Subcutaneous abdominal adipose tissue (tissue), 5 donors: ENCODE data around the gene EARS2.

Experiments used
- H3K27ac ChIP-seq: one replicate; pipeline ENCODE4 v1.7.0; 2013; ENCODE audit warnings: low read depth, mild to moderate bottlenecking, inconsistent platforms, low read length, moderate library complexity
- H3K27me3 ChIP-seq, 5 donors: one replicate each; pipeline ENCODE4 v1.7.0; 2013; ENCODE audit warnings: low read length in 5 of 5, inconsistent platforms in 1 of 5; ENCODE audit not compliant: control insufficient read depth in 5 of 5, insufficient read depth in 4 of 5
- H3K36me3 ChIP-seq, 5 donors: one replicate each; pipeline ENCODE4 v1.7.0; 2013; ENCODE audit warnings: low read length in 5 of 5; ENCODE audit not compliant: control insufficient read depth in 5 of 5, insufficient read depth in 5 of 5
- H3K4me1 ChIP-seq, 5 donors: one replicate each; pipeline ENCODE4 v1.7.0; 2013; ENCODE audit warnings: low read length in 5 of 5, mild to moderate bottlenecking in 3 of 5, moderate library complexity in 1 of 5; ENCODE audit not compliant: control insufficient read depth in 5 of 5, insufficient read depth in 5 of 5
- H3K4me3 ChIP-seq, 5 donors: one replicate each; pipeline ENCODE4 v1.7.0; 2013; ENCODE audit warnings: low read length in 5 of 5, low read depth in 1 of 5
- H3K9ac ChIP-seq, 5 donors: one replicate each; pipeline ENCODE4 v1.7.0; 2013; ENCODE audit warnings: low read length in 5 of 5, mild to moderate bottlenecking in 4 of 5, moderate library complexity in 3 of 5
- H3K9me3 ChIP-seq, 5 donors: one replicate each; pipeline ENCODE4 v1.7.0; 2013; ENCODE audit warnings: low read length in 5 of 5; ENCODE audit not compliant: control insufficient read depth in 5 of 5
- donor health status: healthy.
- donor health status: healthy.
- donor health status: healthy.
- donor health status: healthy.
- donor health status: healthy.

Gene EARS2

DNA sequence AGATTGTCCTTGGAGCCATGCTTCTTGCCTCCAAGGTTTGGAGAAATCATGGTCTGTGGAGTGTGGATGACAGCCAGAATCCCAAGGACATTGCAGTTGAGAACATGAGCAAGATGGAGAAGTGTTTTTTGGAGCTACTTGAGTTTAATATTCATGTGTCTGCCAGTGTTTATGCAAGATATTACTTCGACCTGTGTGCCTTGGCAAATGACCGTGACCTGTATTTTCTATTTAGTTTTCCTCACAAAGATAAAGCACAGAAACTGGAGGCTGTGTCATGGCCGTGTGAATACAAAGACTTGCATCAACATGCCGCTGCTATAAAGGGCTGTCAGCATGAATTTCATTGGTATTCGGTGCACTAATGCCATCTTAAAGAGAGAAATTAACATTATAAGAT, 55.9 kb downstream of the EARS2 start:
- Histone ChIP-seq H3K9ac (no peak overlapping the region), H3K9me3 (no peaks in the 10 kb centered on the region), H3K4me3 (no peak overlapping the region), H3K27me3 (no peaks in the 10 kb centered on the region), H3K4me1 (peaks cover 9 to 71% (median 46%) of the 10 kb centered on the region in 5 donors), H3K36me3 (peaks cover 0 to 2% (median 2%) of the 10 kb centered on the region in 5 donors), H3K27ac (no peak overlapping the region)

DNA sequence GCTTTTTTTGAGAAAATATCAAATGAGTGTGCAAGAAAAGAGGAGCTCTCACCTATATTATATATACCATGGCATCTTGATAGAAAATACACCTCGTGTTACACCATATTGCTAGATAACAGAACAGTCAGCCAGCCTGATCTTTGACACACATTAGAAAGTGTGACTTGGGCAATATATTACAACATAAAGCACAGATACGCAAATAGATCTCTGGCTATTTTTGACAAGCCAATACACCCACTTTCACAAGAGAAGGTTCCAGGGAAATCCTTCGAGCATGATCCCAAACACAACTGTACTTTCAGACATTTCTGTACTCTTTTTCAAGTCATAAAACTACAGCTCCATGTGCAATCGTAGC, 56.3 kb downstream of the EARS2 start:
- Histone ChIP-seq H3K4me1 (peaks cover 9 to 67% (median 42%) of the 10 kb centered on the region in 5 donors), H3K27ac (no peak overlapping the region), H3K27me3 (no peaks in the 10 kb centered on the region), H3K9me3 (no peaks in the 10 kb centered on the region), H3K9ac (no peak overlapping the region), H3K36me3 (peaks cover 0 to 2% (median 2%) of the 10 kb centered on the region in 5 donors), H3K4me3 (no peak overlapping the region)

DNA sequence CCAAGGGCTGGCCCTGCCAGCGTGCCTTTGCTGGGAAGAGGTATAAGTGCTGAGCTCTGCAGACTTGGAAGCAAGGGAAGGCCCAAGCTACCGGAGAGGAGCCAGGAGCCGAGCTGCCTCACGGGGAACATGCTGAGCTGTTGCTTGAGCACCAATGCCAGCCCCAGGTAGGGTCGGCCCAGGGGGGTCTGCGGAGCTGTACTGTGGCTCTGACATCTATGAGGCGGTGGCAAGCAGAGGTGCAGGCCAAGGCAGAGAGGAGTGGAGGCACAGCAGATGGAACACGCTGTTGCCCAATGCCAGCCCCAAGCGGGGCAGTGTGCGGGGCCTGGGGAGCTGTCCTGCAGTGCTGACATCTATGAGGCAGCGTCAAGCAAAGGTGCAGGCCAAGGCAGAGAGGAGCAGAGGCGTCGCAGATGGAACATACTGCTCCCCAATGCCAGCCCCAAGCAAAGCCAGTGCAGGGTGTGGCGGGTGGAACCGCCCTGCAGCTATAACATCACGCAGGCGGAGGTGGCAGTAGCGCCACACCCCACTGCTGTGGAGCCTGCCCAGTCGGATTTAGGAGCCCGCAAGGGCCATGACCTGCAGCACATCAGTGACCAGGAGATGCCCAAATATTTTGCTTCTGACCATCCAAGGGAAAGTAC, 56.8 kb downstream of the EARS2 start:
- Histone ChIP-seq H3K4me1 (peaks cover 9 to 63% (median 40%) of the 10 kb centered on the region in 5 donors), H3K9me3 (no peaks in the 10 kb centered on the region), H3K27me3 (no peaks in the 10 kb centered on the region), H3K27ac (no peak overlapping the region), H3K9ac (no peak overlapping the region), H3K4me3 (no peak overlapping the region), H3K36me3 (peaks cover 0 to 7% (median 5%) of the 10 kb centered on the region in 5 donors)

DNA sequence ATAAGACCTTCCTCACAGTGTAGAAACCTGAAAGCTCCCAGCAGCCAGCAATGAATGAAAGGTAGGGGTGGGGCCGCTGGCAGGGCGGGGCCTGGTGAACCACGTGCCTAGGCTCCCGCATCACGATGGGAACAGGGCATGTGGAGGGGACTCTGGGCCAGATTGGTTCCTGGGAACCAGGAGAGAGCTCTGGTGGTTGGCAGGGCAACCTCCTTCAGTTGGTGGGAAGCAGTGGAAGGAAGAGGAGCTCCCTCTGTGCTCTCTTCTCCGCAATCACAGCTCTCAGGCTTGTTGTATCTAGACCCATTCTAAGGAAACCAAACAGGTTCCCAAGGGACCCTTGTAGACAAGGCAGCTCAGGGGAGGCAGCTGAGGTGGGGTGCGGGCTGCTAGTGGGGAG, 57.3 kb downstream of the EARS2 start:
- Histone ChIP-seq H3K27ac (no peak overlapping the region), H3K27me3 (no peaks in the 10 kb centered on the region), H3K4me3 (no peak overlapping the region), H3K9ac (no peak overlapping the region), H3K9me3 (no peaks in the 10 kb centered on the region), H3K36me3 (peaks cover 3 to 12% (median 9%) of the 10 kb centered on the region in 5 donors), H3K4me1 (peaks cover 6 to 57% (median 37%) of the 10 kb centered on the region in 5 donors)

DNA sequence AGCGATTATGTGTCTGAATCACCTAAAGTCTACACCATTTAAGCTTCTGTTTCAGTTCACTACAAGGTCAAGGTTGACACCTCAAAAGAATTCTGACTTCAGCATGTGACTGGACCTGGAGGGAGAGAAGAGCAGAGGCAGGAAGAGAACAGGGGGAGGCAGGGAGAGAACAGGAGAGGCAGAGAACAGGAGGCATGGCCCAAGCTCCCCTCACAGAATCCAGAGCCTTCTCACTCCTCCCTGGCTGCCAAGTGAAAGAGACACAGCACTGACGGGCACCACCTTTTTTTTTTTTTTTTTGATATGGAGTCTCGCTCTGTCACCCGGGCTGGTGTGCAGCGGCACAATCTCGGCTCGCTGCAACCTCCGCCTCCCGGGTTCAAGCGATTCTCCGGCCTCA, 58.3 kb downstream of the EARS2 start:
- Histone ChIP-seq H3K27ac (no peak overlapping the region), H3K27me3 (no peaks in the 10 kb centered on the region), H3K9ac (no peak overlapping the region), H3K9me3 (no peaks in the 10 kb centered on the region), H3K36me3 (peaks cover 3 to 21% (median 17%) of the 10 kb centered on the region in 5 donors), H3K4me1 (peaks cover under 1 to 48% (median 28%) of the 10 kb centered on the region in 5 donors), H3K4me3 (no peak overlapping the region)

DNA sequence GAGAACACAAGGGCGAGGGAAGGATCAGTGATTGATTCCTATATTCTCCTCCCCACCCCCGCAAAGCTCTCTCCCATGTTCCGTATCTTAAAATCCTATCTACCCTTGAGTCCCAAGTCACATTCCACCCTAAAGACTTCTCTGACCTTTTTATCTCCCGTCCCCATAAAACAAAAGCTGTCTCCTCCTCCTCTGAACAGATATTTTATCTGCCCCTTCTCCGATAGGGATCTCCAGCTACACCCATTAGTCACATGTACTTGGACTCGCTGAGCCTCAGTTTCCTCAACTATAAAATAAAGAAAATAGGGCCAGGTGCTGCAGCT, 59.6 kb downstream of the EARS2 start:
- H3K27ac ChIP-seq = peak overlapping the region; percentile 60
- H3K27me3 ChIP-seq = no peaks in the 10 kb centered on the region
- no peaks in the 10 kb centered on the region for H3K9me3 ChIP-seq
- H3K4me3 ChIP-seq = peak overlapping the region in 3 of 5 donors; percentile 8 to 36 (median 31)
- H3K36me3 ChIP-seq = peaks cover 3 to 35% (median 30%) of the 10 kb centered on the region in 5 donors
- H3K4me1 ChIP-seq = peaks cover 3 to 49% (median 27%) of the 10 kb centered on the region in 5 donors
- peak overlapping the region; percentile 1 to 42 (median 38) for H3K9ac ChIP-seq

DNA sequence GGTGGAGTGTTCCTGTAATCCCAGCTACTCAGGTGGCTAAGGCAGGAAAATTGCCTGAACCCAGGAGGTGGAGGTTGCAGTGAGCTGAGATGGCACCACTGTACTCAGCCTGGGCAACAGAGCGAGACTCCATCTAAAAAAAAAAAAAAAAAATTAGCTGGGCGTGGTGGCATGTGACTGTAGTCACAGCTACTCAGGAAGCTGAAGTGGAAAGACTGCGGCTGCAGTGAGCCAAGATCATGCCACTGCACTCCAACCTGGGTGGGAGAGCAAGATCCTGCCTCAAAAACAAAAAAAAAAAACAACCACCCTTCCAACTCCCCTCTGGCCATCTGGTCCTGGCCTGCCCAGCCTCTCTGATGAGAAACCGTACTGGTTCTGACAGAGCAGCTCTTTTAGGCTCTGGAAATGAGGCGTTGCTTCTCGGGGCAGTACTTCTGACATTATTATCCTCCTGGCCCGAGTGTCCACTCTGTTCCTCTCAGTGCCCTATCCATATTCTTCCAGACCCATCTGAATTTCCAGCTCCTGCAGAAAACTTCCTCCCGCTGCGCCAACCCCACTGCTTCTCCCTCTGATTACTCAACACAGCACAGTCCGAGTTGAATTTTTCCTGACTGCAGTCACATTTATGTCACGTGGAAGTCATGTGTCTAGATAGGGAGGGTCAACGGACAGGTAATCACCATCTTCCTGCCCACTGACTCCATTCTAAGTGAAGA, 60.2 kb downstream of the EARS2 start:
- no peaks in the 10 kb centered on the region for H3K27me3 ChIP-seq
- H3K36me3 ChIP-seq = peaks cover 3 to 40% (median 35%) of the 10 kb centered on the region in 5 donors
- peak overlapping the region; percentile 60 for H3K27ac ChIP-seq
- H3K4me3 ChIP-seq = peak overlapping the region in 3 of 5 donors; percentile 8 to 36 (median 31)
- peaks cover 3 to 51% (median 28%) of the 10 kb centered on the region in 5 donors for H3K4me1 ChIP-seq
- H3K9me3 ChIP-seq = no peaks in the 10 kb centered on the region
- peak overlapping the region; percentile 1 to 42 (median 38) for H3K9ac ChIP-seq

DNA sequence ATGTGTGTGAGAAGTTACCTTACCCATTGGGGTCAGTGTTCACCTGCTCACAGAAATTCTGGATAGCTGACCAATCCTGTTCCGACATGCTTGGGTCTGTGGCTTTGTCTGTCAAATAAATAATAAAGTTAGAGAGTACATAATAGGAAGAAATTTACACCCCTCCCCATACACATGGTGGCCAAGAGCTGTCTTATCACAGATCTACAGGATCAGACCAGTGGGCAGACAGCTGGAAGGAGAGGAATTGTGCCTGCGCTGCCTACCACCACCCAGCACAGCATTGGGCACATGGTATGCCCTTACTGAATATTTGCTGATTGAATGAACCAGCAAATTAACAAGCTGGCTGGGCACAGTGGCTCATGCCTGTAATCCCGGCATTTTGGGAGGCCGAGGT, 61.5 kb downstream of the EARS2 start:
- no peaks in the 10 kb centered on the region for H3K9me3 ChIP-seq
- H3K9ac ChIP-seq = peak overlapping the region in 1 of 5 donors; percentile 42
- H3K27me3 ChIP-seq = no peaks in the 10 kb centered on the region
- no peak overlapping the region for H3K27ac ChIP-seq
- H3K4me1 ChIP-seq = peaks cover 3 to 47% (median 24%) of the 10 kb centered on the region in 5 donors
- no peak overlapping the region for H3K4me3 ChIP-seq
- H3K36me3 ChIP-seq = peaks cover 9 to 53% (median 40%) of the 10 kb centered on the region in 5 donors

DNA sequence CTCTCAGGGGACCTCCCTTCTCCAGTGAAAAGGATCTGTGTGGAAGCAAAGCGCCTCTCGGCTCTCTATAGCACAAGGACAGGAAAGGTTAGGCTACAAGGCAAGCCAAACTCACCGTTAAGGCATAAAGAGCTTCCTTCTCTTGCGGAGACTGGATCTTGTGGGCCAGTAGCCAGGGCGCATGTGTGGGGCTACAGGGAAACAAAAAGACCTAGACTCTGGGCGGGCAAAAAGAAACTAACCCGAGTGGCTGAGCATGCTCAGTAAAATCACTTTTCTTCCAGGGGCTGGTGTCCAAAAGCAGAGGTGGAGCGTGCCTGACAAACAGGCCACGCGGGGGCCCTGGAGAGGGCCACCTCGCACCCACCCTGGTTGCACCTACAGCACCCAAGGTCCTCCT, 63.0 kb downstream of the EARS2 start:
- Histone ChIP-seq H3K9me3 (no peaks in the 10 kb centered on the region), H3K27ac (no peak overlapping the region), H3K4me3 (no peak overlapping the region), H3K9ac (no peak overlapping the region), H3K27me3 (no peaks in the 10 kb centered on the region), H3K4me1 (peaks cover 3 to 42% (median 20%) of the 10 kb centered on the region in 5 donors), H3K36me3 (peaks cover 9 to 62% (median 51%) of the 10 kb centered on the region in 5 donors)
